Urothelium cell line (cell line): ENCODE results near the gene PRTFDC1.

Experiments
- DNase-seq: peaks from one replicate; pipeline ENCODE4 v3.0.0; 2011; ENCODE audit warnings: low spot score, mixed read lengths
- FAIRE-seq: peaks from 2 replicates; lab custom pipeline; 2011; peaks lifted over from hg19 to GRCh38; lab: Jason Lieb, UNC

The PRTFDC1 gene

DNA sequence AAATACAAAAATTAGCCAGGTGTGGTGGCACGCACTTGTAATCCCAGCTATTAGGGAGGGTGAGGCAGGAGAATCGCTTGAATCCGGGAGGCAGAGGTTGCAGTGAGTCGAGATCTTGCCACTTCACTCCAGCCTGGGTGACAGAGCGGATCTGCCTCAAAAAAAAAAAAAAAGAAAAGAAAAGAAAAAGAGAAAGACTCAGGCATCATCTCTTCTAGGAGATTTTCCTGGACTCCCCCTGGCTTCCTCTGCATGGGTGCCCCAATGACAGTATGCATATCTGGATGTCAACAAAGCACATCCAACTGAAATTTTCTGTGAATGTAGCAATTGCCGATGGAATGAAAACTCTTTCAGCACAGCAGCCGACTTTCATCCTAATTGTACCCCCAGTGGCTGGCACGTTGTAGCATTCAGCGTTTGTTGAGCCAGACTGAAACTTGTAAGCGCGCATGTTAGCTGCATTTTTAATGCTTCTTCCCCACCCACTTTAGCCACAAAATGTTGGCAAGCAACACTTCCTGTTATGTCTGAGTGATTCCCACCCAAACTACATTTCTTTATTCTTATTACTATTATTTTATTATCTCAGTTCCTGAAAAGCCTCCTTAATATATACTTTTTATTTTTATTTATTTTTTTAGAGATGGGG lies 70.2 kb downstream of the PRTFDC1 start:
- FAIRE-seq, result no peak
- no peak for DNase-seq

DNA sequence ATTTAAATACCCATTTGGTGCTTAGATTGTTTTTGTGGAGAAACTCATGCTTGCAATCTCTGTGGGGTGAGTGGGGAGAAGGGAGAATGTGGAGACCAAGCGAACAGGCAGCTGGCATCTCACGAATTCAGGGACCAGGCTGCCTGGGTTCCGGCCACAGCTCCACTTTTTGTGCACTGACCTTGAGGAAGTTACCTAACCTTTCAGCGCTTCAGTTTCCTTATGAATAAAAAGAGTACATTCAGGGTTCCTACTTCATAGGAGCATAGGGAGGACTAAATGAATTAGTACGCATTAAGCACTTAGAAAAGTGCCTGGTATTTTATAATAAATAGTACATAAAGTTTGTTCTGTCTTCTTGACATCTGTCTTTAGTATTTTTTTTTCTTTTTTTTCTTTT lies 72.5 kb downstream of the PRTFDC1 start:
- DNase-seq, result no peak
- FAIRE-seq, result no peak

DNA sequence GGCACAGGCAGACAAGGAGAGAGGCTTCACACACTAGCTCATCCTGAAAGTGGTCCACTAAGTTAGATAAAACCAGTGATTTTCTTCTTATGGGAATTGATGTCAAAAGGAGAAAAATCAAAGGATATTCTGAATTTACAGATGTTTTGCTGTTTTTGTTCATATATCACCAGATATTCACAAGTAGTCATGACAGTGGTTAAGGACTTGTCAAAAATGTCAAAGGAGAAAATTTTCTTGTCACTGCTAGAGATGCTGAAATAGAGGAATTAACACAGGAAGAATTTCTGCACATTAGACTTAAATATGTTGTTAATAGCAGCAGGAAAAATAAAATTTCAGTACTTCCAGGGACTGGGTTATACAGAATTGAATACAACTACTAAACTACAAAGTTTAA lies 78.3 kb downstream of the PRTFDC1 start:
- DNase-seq, result no peak

DNA sequence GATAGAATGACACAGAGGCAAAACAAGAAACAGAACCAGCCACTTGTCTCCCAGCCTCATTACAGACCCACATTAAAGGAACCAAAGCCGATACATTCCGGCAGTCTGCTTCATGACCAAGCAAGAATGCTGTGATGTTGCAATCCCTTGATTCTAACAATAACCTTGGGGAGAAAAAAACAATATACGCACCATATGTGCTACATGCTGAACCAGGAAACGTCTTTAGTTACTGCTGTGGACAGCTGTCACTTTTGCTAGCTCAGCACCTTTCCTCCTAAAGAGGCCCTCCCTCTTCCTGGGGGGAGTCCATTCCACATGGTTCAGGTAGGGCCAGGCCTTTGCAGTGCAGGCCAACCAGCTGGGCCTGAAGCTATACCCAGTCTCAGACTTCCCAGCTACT lies 79.1 kb downstream of the PRTFDC1 start:
- DNase-seq (peak; percentile 53), FAIRE-seq (no peak)

More for the DNA sequence above, 78.3 kb downstream of the PRTFDC1 start:
- no peak for FAIRE-seq

DNA sequence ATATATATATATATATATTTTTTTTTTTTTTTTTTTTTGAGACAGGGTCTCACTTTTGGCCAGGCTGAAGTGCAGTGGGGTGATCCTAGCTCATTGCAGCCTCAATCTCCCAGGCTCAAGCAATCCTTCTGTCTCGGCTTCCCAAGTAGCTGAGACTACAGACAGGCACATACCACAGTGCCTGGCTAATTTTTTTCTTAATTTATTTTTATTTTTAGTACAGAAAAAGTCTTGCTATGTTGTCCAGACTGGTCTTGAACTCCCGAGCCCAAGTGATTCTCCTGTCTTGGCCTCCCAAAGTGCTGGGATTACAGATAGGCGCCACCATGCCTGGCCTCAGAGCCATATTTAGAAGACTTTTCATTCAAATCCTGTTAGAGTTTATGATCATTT lies 79.6 kb downstream of the PRTFDC1 start:
- DNase-seq (no peak), FAIRE-seq (no peak)

DNA sequence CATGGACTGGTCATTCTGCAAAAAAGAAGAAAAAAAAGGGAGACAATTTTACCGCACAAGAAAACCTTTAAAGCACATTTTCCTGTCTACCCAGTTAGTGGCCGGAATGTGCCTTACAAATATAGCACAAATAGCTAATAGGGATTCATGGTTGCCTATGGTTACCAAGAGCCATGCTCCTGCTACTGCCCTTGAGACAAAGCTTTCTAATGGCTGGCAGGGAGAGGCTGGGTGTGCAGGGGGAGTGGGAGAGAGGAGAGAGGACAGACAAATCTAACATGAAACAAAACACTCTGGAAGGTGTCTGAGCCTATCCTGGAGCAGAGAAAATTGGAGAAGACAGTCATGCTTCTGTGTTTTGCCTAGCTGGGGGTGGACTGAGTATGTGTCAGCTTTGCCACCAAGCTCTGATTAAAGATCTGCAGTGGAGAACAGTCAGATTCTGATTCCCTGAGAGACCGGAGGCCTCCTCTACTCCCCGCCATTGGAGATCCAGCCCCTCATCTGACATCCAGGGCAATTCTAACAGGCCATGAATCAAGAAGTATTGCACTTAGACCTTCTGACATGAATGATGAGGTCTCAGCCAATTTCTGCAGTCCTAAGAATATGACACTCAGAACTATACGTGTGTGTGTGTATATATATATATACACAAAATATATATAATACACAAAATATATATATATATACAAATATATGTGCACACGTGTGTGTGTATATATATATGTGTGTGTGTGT lies 80.2 kb downstream of the PRTFDC1 start:
- no peak for DNase-seq

DNA sequence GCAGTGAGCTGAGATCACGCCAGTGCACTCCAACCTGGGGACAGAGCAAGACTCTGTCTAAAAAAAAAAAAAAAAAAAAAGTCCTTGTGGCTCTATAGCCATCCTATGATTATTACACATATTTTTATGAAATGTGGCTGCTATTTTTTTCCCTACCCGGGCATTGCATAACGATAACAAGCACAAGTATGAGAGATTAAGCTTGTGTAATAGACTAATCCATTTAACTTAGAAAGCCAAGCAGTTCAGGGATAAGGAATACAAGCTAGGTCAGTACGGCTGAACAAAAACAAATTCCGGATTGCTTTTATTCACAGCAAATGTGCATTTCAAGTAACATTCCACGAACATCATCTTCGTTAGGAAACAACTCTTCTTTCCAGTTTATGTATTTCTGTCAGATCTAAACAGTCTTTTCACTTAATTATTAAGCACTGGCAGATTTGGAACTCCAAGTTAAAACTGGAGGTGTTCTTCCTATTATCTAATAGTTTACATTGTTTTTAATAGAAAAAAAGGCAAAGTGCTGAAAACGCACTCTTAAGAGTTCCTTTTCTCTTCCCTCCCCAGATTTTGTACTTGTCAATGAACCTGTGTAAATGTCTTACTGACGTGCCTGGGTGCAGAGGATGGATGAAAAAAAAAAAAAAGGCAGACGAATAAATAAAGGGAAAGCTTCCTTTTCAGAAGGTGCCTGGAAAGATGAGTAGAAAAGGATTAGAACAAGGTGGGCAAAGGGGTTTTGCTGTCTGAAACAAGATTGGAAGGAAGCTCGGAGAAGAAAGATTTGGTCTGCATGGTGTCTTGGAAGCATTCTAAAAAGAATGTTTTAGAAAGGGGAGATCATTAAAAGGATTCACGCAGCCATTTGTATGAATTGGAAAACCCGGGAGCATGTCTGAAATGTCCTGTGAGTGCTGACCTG lies 81.1 kb downstream of the PRTFDC1 start:
- DNase-seq, result no peak
- FAIRE-seq, result no peak

More for the DNA sequence above, 80.2 kb downstream of the PRTFDC1 start:
- FAIRE-seq, result no peak

DNA sequence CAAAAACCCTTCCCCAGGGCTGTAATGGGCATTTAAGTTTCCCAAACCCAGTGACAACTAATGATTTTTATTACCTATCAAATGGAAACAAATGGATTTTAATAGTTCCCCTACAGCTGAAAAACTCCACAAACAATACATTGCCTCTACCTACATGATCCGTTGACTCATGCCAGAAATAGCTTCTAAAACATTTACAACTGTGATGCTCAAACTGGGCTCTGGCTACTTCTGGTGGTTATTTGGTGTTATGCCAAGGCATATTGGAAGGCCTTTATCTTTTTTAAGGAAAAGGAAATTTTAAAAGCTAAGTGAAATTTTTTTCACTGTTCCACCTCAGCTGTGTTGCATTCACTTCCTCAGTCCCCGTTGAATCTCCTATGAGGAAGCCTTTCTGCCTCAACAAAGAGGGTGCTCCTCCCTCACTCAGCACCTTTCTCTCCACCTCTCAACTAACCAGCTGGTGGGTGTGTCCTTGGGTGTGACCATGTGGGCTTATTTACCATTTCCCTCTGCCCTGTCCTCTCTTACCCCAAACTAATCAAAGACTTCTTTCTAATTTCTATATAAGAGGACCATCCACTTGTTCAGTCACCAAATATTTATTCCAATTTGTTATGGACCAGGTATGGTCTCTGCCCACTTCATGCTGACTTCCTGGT lies 82.9 kb downstream of the PRTFDC1 start:
- FAIRE-seq, result no peak

DNA sequence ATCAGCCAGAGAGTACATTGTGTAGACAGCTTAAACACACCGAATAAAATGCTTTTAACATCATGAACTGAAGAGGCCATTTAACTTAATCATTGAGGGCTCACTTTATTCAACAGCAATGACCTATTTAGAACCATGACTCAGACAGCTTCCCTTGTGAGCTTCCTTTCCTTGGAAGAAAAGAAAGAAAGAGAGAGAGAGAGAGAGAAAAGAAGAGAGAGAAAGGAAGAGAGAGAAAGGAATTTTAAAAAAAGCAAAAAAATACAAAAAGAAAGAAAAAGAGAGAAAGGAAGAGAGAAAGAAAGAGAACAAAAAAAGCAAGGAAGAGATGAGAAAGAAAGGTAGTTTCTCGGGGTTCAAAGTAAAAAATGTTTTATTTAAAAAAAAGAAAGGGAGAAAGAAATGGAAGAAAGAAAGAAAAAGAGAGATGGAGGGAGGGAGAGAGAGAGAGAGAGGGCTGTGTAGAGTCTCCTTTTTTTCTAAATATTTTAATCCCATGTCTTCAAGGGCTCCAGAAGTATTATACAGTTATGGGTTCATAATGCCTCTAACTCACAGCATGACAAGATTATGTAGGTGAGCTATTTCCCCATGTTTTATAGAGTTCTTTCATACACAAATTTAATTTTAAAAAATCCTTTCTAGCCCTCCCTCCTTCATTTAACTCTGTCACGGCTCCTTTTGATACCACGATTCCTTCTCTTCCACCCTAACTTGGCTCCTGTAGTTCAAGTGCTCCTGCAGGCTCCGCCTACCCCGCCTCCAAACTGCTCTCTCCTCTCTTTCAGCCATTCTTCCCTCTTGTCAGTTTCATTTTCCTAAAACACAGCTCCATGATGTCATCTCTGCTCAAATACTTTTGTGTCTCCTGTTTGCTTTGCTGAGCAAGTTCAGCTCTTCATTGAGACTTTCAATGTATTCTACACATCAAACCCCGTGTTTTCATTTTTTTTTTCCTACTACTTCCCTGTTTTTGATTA lies 85.5 kb downstream of the PRTFDC1 start:
- DNase-seq (no peak), FAIRE-seq (no peak)

More for the DNA sequence above, 82.9 kb downstream of the PRTFDC1 start:
- DNase-seq, result no peak

DNA sequence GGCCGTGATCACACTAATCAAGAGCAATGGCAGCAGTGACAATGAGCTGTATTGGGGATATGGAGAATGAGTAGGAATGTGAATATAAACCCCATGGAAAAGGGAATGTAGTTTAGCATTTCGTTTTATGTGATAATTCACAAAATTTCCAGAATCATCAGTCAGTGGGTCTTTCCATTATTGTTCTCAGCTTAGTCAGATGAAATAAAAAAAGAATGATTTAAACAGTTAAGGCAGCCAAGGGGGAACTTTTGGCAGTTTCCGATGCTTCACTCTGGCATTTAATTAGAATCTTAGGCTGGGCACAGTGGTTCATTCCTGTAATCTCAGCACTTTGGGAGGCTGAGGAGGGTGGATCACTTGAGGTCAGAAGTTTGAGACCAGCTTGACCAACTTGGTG lies 86.6 kb downstream of the PRTFDC1 start:
- DNase-seq (no peak), FAIRE-seq (no peak)

DNA sequence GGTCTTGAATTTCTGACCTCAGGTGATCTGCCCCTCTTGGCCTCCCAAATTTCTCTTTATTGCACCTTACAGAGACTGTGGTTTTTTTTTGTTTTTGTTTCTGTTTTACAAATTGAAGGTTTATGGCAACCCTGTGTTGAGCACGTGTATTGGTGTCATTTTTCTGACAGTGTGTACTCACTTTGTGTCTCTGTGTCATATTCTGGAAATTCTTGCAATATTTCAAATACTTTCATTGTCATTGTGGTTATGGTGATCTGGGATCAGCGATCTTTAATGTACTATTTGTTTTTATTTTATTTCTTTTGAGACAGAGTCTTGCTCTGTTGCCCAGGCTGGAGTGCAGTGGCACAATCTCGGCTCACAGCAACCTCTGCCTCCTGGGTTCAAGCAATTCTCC lies 89.8 kb downstream of the PRTFDC1 start:
- FAIRE-seq, result no peak
- no peak for DNase-seq

DNA sequence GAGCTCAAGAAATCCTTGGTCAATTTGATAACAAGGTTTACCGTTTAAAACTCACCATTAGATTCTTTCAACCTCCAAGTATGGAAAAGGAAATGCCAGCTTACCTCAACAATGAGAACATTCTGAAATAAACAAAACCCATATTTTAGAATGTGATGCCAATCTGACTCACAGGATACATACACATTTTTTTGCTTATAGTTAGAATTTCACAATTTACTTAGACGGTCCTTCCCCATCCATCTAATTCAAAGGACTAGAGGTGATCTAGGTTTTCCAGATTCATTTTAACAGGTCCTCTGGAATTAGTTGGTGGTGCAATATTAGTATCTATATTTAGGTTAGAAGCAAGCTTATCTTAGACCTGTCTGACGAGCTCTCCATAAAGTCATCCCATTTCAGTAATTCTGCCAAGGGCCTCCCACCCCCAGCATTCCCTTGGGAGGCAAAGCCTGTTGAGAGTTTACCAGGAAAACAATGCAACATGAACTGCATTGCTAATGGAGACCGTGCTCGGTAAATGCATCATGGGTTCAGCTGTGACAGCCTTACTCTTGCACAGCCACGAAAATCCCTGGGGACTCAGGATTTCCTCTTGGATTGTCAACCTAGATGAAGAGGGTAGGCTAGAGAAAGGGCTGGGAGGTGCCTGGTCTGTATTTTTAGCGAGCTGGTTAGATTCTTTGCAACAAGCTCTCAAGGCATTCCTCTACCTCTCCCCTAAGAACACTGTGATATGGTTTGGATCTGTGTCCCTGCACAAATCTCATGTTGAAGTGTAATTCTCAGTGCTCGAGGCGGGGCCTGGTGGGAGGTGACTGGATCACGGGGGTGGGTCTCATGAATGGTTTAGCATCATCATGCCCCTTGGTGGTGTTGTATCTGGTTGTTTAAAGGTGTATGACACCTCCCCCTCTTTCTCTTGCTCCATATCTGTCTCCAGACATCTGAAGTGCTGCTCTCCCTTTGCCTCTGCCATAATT lies 93.8 kb downstream of the PRTFDC1 start:
- FAIRE-seq (no peak), DNase-seq (no peak)

DNA sequence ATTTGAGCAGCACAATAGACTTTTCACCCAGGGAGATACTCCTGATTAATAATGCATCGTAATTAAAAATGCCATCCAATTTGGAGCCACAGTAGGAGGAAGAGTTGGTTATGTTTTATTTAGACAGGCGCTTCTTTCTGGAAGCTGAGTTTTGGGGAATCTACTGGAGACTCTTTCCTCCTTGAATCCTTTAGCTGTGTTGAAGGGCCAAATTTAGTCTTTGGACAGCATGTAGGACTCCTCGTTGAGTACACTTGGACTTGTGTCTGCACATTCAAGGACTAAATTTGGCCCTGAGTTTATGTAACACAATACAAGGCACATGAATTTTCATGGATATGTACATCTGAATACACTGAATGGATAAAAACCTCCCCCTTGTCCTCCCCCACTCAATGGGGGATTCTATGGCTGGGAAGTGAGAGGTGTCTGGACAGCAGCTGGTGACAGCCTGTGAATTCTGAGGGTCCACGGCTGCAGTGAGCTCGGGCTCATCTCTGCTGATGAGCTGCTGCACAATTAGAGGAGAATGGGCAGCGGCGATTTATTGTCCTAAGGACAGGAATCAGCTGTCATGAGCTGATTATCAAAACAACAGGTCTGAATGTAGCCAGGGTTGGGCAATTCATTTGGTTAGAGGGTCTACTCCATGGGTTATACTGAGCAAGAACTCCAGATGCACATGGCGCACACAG lies 95.2 kb downstream of the PRTFDC1 start:
- DNase-seq (no peak), FAIRE-seq (no peak)

DNA sequence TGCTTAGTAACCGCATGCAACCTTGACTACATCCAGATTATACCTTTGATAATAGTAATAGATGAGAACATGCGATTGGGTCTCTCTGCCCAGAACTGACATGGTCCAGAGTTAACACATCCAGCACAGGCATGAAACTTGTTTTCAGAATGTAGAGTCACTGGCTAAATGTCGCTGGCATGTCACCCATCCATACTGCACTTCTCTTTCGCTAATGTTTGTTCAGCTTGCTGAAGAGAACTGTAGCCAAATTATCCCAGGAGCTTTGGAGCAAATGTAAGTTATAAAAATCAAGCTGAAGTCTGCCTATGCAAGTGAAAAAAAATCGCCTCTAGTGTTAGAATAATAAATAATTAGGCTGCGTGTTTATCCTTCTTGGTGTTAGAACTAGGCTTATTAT lies 98.2 kb downstream of the PRTFDC1 start:
- FAIRE-seq, result no peak
- DNase-seq, result no peak

DNA sequence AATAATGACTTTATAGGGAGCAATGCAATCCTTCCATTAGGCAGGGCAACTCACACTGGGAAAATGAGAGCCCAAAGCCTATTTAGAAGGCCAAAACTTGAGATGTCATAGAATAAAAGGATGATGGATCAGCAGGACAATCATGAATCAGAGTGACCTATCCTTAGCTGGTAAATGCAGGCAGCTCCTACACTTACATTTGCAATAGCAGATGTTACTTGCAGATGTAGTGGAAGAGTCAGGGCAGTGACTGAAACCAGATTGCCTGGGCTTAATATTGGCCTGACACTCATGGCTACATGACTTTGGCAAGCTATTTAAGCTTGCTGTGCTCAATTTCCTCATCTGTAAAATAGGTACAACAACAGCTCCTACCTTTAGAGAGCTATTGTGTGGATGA lies 98.7 kb downstream of the PRTFDC1 start:
- no peak for FAIRE-seq
- DNase-seq, result no peak

DNA sequence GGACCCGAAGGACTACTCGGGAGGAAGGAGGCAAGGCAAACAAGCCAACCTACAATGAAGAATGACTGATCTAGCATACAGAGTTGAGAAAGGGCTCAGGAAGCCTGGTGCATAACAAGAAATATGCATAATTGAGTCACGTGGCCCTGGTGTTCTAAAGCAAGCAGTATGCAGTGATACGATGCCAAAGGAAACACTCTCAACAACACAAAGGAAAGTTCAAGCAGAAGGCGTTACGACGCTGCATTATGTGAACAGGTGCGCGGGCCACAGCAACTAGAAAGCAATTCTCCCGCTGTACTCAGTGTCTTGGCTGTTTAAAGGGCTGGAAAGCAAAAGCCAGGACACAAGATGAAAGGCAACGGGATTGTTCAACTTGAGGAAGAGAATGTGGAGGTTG lies 100.8 kb downstream of the PRTFDC1 start:
- no peak for FAIRE-seq
- no peak for DNase-seq

DNA sequence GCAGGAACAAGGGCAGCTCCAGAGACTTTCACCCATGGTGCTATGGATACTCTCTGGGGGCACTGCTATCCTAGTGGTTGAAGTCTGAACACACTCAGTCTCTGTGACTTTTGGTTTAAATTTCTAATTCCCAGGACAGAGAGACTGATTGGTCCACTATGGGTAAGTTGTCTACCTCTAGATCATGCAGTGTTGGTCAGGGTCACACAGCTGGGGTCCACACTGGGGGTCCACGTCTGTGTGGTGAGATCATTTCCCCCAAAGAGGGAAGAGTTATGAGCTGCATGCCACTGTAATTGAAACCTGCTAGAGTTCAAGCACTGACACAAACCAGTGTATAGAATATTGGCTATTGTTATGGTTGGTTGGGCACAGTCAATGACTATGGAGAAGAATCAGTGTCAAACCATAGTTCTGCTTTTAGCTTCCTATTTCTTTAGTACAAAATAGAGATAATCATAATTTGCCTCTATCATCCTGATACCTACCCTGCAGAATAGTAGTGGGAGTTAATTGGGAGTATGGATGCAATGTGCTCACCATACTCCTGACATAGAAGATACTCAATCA lies 101.6 kb downstream of the PRTFDC1 start:
- DNase-seq (no peak), FAIRE-seq (no peak)
